Measurements from ENCODE around the gene REM2.
A peak's percentile ranks its signal among the peaks of the same experiment; 100 is the strongest.
"Not testable (repeated sequence)": the region's sequence is repeated elsewhere in the genome, so short reads cannot be mapped to it uniquely, and the experiment has no call there.

The REM2 gene

DNA sequence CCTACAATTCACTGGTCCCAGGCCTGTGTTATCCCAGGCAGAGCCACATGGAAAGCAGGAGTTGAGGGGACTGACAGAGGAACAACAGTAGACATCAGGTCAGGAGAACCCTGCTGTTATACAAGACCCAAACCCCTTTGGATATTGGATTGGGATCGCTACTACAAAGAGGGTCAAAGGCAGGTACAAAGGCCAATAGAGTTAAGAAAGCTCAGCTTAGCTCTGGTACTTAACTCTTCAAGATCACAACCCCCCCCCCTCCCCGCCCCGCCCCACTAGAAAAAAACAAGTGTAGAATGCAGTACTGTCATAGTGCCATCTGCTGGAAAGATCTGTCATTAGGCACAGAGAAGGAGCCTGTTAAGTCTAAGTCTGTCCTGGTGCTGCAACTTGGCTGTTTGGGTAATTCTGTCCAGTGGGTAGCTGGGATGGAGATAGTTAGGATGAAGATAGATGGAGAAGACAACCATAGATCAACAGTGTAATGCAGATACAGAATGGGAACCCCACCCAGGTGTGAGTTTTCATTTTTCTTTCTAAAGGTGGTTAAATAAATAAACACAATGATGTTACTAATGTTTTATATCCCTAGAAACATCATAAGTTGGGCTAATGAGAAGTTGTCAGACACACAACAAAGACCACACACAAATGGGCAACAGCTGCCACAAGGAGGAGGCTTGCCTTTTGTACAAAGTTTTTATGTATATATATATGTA, 17.2 kb downstream of the REM2 start:
- no peak for DNase-seq

DNA sequence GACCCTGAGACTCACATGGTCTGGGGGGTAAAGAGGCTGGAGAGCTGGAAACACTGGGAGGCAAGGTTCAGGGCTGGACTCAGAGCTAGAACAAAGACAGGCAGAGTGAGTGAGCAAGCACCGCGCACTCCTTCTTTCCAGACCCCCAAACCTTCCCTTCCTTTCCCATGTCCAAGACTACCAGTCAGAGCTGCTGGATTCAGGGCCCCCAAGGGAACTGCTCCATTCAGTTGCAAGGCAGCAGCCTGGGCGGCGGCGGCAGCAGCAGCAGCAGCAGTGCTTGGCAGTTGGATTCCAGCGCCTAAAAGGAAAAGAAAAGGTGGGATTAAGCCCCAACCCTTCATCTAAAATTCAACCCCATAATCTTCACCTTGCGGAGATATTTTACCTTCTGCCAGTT, 18.8 kb downstream of the REM2 start:
- DNase-seq = no peak

DNA sequence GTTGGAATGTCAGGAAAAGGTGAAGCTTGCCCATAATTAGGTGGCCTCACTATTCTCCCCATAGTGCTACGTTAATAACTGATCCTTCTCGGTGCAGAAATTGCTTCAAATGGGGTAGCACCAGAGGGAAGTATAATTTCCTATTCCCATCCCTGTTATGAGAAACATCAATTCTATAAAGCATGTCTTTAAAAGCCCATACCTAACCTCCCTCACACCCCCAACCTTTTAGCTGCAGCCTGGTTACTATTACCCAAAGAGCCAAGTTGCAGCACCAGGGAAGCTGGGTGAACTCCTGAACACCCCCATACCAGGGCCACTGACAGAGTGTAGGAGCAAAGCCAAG, 20.7 kb downstream of the REM2 start:
- DNase-seq = no peak

DNA sequence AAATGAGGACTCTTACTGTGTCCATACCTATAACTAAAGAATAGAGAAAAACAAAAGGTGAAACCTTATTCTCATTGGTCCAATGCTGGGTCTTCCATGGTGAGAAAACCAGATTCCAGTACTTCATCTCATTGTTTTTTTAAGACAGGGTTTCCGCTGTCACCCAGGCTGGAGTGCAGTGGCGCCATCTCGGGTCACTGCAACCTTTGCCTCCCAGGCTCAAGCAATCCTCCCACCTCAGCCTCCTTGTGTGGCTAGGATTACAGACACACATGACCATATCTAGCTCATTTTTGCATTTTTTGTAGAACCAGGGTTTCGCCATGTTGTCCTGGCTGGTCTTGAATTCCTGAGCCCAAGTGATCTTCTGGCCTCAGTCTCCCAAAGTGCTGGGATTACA, 22.6 kb downstream of the REM2 start:
- DNase-seq = no peak

DNA sequence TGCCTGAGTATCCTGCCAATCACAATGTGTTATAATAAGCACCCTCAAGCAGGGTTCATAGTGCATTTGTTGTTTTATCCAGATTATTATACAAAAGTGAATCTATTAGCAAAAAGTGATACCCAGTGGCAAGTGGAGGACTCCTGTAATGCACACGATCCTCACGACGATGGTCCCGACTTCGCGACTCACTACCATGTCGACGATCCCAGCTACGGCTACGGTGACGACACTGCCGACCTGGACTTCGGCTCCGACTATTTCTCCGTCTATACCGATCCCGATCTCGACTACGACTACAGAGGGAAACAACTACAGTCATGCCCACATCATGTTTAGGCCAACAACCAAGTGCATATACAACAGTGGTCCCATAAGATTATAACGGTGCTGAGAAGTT, 23.1 kb downstream of the REM2 start:
- no peak for DNase-seq

DNA sequence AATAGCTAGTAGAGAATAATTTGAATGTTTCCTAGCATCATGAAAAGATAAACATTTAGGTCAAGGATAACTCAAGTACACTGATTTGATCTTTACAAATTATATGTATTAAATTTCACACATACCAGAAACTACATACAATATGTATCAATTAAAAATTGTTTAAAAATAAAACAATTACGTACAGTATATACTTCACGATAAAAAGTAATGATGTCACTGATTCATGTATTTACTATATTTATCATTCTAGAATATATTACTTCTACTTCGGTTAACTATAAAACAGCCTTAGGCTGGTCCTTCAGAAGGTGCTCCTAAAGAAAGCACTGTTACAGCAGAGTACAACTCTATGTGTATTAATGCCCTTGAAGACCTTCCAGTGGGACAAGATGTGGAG, 24.4 kb downstream of the REM2 start:
- no peak for DNase-seq

DNA sequence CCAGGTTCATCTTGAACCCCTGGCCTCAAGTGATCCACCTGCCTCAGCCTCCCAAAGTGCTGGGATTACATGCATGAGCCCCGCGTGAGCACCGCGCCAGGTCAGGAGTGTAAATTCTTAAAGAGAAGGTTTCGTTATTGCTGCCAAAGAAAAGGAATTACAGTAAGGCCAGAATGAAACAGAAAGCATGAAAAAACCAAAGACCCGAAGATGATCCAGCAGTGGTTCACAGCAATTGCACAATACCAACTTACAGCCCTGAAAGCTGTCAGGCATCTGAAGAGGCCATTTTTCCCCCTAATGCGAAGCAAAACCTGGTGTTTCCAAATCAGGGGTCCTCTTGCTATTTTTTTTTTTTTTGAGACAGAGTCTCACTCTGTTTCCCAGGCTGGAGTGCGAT, 25.6 kb downstream of the REM2 start:
- DNase-seq = no peak

DNA sequence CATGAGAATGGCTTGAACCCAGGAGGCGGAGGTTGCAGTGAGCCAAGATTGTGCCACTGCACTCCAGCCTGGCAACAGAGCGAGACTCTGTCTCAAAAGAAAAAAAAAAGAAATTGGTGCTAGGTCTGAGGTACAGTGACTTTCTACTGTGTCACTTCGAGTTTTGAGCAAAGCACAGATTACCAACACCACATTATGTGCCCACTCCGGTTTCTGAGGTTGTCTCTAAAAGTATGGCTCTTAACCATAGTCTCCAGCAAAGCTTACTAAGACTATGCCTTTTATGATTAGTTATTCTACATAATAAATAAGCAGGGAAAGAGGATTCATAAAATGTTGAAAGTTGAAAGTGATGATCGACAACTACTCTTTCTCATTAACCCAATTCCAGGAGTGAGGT, 27.9 kb downstream of the REM2 start:
- no peak for DNase-seq

DNA sequence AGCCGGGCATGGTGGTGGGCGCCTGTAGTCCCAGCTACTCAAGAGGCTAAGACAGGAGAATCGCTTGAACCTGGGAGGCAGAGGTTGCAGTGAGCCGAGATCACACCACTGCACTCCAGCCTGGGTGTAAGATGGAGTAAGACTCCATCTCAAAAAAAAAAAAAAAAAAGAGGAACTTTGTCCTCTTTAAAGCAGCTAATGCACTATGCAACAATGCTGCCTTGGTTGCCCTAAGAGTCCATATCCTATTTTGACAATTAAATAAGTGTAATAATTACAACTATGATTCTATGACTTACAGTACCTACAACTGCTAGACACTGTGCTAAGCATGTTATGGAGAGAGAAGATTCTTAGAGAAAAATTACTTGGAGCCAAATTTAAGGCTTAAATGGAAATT, 31.8 kb downstream of the REM2 start:
- not testable (repeated sequence) for DNase-seq

DNA sequence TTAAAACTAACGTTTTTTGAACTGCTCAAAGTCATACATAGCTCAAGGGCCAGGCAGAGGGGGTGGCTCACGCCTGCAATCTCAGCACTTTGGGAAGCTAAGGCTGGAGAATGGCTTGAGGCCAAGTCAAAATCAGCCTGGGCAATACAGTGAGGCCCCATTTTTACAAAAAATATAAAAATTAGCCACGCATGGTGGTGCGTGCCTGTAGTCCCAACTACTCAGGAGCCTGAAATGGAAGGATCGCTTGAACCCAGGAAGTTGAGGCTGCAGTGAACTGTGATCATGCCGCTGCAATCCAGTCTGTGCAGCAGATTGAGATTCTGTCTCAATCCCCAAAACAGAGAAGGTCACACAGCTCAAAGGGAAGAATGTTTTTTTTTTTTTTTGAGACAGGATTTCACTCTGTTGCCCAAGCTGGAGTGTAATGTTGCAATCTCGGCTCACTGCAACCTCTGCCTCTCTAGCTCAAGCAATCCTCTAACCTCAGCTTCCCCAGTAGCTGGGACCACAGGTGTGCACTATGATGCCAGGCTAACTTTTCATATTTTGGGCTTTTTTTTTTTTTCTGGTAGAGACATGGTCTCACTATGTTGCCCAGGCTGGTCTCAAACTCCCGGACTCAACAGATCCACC, 33.0 kb downstream of the REM2 start:
- DNase-seq = no peak

DNA sequence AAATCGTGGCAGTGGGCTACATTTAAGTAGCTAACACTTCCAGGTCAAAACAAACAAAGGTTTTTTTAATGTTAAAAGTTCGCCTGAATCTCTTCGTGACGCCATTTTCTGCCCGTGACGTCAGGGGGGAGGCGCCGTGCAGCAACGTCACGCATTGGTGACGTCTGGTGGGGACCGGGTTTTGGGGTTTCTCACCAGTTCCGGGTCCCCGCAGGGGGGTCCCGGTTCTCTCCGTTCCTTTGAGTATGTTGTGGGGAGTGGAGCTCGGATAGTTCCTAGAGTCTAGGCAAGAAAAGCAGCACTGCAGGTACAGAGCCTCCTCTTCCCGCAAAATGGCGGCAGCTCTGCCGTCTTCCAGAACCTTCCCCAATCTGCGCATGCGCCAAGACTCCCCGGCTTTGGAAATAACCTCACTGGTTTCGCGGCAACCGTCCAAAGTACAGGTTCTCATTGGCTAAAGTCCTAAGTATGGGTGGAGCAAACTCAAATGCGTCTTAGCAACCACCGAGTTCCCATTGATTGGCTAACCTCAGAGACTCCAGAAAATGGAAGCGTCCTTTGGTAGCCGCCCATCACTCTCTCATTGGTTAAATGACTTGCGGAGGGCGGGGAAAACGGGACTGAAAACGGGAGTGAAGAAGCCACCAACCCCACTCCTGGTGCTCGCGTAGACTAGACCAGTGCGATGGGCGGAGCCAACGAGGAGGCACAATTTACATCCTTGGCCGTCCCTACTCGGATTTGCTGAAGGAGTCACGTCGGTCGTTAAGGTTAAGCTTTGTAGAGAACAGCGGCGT, 36.0 kb downstream of the REM2 start, which contains the start of gene RBM23:
Gene RBM23 (minus strand): TSS at position 346 of the 797 bp plus-strand sequence.
- peak; percentile 99 for DNase-seq

DNA sequence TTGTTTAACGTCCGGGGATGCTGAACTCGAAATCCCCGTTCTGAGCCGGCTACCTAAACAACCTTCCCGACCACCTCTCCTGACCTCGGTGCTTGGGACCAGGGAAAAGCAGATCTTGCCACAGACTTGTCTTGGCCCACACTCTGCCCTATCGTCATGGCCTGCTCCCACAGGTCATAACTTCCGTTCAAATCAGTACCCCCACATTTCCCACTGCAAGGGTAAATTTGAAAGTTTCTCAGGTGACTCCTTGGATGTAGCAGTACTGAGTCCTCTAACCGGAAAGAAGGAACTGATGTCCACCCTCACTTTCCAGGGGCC, 36.5 kb downstream of the REM2 start:
- DNase-seq = no peak

DNA sequence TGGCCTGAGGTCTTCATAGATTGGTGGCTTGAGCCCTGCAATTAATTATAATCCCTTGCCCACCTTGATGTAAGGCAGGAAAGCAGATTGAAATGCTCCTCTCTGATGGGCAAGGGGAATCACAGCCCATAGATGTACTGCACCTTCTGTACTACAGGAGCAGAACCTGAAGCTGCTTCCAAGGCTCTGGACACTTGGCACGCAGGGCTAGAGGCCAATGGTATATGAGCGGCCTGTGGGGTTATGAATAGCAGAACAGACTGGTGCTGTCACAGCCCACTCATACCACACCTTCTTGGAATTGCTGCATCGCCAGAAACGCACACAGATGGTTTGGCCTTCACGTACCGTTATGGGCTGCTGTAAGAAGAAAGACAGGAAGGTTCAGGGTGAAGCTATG, 37.7 kb downstream of the REM2 start:
- DNase-seq = no peak

DNA sequence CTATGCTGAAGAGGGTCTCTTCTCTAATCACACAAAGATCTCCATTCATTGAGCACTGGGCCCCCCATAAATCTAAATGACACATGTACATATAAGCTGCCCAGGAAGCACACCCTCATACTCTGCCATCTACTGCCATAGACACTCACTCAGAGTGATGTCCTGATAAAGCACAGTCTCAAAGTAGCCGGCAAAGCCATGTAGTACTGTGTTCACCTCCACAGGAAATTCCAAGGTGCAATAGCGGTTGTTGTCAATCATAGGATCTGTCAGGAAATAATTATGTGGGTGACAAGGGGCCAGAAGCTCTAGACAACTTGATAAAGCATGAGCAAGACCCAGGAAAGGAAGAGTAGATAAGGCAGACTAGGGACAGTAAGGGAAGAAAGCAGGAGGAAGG, 39.3 kb downstream of the REM2 start:
- no peak for DNase-seq

DNA sequence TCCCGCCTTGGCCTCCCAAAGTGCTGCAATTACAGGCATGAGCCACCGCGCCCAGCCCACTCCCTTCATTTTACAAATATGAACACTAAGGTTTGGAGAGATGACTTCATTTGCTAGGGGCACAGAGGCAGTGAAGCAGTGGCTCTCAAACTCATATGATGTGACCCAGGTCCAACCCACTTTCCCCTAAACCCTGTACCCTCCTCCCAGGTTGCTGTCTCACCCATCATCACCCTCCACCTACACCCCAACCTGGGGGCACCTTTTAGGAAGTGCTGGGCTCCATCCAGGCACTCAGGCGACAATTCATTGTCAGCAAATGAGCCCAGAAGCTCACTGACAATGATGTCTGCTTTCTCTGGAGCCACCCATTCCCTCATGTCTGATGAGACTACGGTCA, 40.7 kb downstream of the REM2 start:
- DNase-seq = no peak

DNA sequence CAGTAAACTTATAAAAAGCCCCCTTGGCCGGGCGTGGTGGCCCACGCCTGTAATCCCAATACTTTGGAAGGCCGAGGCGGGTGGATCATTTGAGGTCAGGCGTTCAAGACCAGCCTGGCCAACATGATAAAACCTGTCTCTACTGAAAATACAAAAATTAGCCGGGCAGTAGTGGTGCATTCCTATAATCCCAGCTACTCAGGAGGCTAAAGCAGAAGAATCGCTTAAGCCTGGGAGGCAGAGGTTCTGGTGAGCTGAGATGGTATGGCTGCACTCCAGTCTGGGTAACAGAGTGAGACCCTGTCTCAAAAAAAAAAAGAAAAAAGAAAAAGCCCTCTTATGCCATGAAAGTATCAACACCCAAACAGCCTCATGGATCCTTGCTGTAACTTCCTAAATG, 42.5 kb downstream of the REM2 start:
- DNase-seq = no peak

DNA sequence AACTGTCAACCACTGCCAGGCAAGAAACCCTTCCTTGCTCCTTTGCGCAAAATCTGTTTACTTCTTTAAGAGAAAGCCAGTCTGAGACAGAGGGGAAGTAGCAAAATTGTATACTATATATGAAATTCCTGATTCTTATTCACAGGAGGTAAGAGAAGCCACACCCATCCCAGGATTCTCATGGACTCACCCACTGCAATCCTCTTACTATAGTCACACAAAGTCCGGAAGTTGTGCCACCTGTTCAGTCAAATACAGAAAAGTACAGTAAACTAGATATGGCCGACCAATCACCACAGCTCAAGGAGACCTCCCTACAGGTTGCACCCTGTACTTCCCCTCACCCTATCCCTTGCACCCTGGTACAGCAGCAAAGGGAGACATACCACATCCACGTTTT, 43.3 kb downstream of the REM2 start:
- DNase-seq = no peak

DNA sequence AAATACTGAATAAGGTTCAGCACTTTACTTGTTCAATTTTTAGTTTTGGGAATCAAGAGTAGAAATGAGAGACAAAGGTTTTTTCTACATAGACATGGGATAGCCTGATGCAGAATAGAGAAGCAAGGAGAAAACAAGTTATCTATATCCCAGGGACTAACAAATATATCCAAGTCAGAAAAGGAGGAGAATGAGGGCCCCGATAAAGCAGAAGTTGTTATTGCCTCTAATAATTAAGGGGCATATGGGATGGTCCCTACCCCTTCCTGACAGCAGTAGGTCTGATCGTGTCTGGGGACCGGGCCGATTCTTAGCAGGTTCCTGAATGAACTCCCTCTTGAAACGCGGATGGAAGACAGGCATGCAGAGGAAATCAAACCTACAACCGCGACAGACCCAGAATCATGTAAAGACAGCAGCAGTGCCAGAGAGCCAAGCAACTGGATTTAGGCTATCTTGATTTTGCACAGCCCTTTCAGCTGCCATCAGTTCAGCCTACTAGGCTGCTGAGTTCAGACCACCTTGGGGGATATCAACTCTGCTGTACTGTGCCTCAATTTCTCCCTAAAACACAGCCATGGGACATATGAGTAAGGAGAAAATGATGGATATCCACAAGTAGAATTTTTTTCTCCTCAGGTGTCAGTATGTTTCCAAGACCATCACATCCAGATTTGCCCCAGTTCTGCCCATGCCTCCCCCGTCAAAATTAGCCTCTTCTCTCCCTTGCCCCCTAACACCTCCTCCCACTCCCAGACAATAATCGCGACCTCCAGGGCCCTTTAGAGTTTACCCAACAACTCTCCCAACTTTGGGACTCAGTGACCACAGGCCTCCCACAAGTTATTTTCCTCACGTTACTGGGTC, 45.4 kb downstream of the REM2 start:
- no peak for DNase-seq

DNA sequence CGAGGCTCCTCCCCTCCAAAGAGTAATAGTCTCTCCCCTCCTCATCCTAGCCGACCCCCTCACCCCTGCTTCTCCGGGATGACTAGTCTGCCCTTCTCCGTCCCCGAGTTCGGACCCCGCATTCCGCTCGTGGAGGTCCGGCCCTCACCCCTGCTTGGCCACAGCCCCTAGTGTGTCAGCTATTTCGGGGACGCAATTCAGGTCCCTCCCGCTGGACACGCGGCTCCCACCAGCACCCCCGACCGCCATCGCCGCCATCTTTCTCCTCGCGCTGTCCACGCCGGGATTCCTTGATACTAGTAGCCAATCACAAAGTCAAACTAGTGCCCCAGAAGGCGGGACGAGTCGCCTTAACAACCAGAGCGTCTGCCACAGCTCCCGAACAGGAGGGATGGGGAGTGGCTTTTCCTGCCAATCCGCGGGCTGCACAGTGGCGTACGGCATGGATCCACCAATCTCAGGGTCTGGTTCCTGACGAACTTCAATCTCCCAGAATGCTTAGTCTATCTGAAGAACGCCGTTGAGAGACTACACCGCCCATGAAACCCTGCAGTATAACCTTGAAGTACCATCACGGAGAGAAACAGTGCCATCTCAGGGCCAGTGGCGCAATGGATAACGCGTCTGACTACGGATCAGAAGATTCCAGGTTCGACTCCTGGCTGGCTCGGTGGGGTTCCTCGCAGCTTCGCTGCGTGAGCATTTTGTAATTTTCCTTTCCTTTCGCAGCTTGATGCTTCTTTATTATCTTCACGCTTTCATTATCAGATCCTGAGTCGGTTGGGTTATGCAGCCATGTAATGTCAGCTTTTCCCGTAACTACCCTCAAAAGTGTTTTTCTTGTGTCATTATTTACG, 46.3 kb downstream of the REM2 start, which contains the start of gene PRMT5:
Gene PRMT5 (minus strand): TSS at position 273 of the 857 bp plus-strand sequence. CDS start 15 bp downstream, at position 258.
- DNase-seq = peak; percentile 99

DNA sequence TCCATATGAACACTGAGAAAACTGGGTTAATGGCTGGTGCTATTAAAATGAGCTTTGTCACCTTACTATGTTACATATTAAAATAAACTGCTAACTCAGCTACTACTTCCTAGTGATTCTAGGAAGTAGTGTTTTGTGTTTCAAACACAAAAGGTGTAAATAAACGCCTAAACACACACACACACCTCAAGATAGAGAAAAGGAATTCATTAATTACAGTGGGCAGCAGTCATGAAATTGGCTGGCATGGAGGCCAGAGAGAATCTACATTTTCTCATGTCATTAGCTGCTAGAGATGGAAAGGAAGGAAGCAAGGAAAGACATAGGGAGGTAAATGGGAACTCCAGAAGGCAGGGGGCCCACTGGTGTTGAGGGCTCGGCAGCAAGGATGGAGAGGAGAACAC, 46.9 kb downstream of the REM2 start:
- peak; percentile 61 for DNase-seq

DNA sequence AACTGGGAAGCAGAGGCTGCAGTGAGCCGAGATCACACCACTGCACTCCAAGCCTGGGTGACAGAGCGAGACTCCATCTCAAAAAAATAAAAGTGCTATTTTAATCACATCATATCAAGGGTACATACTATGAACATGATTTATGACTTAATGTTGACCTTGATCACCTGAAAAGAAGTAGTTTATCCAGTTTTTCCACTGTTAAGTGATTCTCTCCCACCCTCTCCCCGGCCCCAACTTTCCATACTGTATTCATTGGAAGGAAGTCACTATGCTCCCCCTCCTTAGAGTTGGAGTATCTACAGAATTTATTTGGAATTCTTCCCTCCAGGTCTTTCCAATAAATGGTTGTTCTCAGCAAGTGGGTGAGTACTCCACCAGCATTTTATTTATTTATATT, 49.1 kb downstream of the REM2 start:
- DNase-seq = no peak

DNA sequence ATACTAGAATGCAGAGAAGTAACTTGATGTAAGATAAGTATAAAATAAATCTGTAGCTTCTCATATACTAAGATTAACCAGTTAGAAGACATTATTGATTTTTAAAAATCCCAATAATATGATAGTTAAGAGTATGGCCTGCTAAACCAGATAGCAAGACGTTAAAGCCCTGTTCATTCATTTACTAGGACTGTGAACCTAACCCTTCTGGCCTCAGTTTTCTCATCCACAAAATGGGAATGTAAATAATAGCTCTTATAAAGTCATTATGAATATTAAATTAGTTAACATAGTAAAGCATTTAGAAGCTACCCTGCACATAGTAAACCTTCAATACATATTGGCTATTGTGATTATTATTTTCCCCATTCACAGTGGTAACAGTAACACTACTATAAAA, 52.1 kb downstream of the REM2 start:
- no peak for DNase-seq
